Neural cell (in vitro differentiated cells): ENCODE data around the gene LPGAT1. TPM values are rescaled to one million over a fixed set of nuclear protein-coding genes. Genes with fewer than 3 reads are reported as not detected.

Experiments used
- H2AFZ ChIP-seq: fragments of 200-600, 300-800 bp; sonication (generic), shearing (Covaris generic); 2 replicates; pipeline ENCODE4 v1.6.0; 2014; ENCODE audit warnings: low read depth, mild to moderate bottlenecking, antibody characterized with exemption, low read length, moderate library complexity
- H3F3A ChIP-seq: fragments of 200-600 bp; shearing (Covaris generic); 2 replicates; pipeline ENCODE4 v1.6.1; 2016; ENCODE audit warnings: mild to moderate bottlenecking, moderate library complexity, mixed read lengths, antibody characterized with exemption, low read length; ENCODE audit not compliant: insufficient read depth, poor library complexity, severe bottlenecking
- H3K27ac ChIP-seq: fragments of 200-600, 300-800 bp; sonication (generic), shearing (Covaris generic); 2 replicates; pipeline ENCODE4 v1.5.1; 2014; ENCODE audit warnings: mild to moderate bottlenecking, low read length, moderate library complexity
- H3K27me3 ChIP-seq: fragments of 300-800, 200-600 bp; sonication (generic), shearing (Covaris generic); 2 replicates; pipeline ENCODE4 v1.6.0; 2014; ENCODE audit warnings: mild to moderate bottlenecking, low read depth, low read length, moderate library complexity; ENCODE audit not compliant: insufficient read depth
- H3K36me3 ChIP-seq: fragments of 300-800, 200-600 bp; sonication (generic), shearing (Covaris generic); 2 replicates; pipeline ENCODE4 v1.5.1; 2014; ENCODE audit warnings: mild to moderate bottlenecking, antibody characterized with exemption, low read length, moderate library complexity; ENCODE audit not compliant: insufficient read depth
- H3K4me2 ChIP-seq: fragments of 300-800, 200-600 bp; sonication (generic), shearing (Covaris generic); 2 replicates; pipeline ENCODE4 v1.6.0; 2014; ENCODE audit warnings: mild to moderate bottlenecking, low read length
- H3K4me3 ChIP-seq: fragments of 300-800, 200-600 bp; sonication (generic), shearing (Covaris generic); 2 replicates; pipeline ENCODE4 v1.5.1; 2014; ENCODE audit warnings: mild to moderate bottlenecking, low read length, moderate library complexity
- H3K79me2 ChIP-seq: fragments of 200-600 bp; shearing (Covaris generic); replicated peaks from 2 replicates; pipeline ENCODE4 v1.6.0; 2014; ENCODE audit warnings: mild to moderate bottlenecking, low read length, moderate library complexity; ENCODE audit not compliant: insufficient read depth
- H3K9ac ChIP-seq: fragments of 300-800, 200-600 bp; sonication (generic), shearing (Covaris generic); 2 replicates; pipeline ENCODE4 v1.6.1; 2016; ENCODE audit warnings: mild to moderate bottlenecking, low read length, mixed read lengths
- H3K9me2 ChIP-seq: fragments of 200-600 bp; shearing (Covaris generic); 2 replicates; pipeline ENCODE4 v1.6.1; 2016; ENCODE audit warnings: mild to moderate bottlenecking, low read length, mixed read lengths; ENCODE audit not compliant: insufficient read depth
- H3K9me3 ChIP-seq: fragments of 200-600, 300-800 bp; sonication (generic), shearing (Covaris generic); 2 replicates; pipeline ENCODE4 v1.6.1; 2016; ENCODE audit warnings: mild to moderate bottlenecking, mixed run types, low read length, moderate library complexity, mixed read lengths
- H4K20me1 ChIP-seq: fragments of 200-600 bp; shearing (Covaris generic); 2 replicates; pipeline ENCODE4 v1.6.1; 2016; ENCODE audit warnings: mild to moderate bottlenecking, mixed run types; ENCODE audit not compliant: insufficient read depth
- CTCF ChIP-seq: fragments of 450-650 bp; IDR thresholded peaks from 2 replicates; pipeline ENCODE4 v1.5.1; 2014; ENCODE audit warnings: antibody characterized with exemption, mild to moderate bottlenecking, moderate library complexity; ENCODE audit not compliant: poor library complexity, severe bottlenecking
- EP300 ChIP-seq: fragments of 450-650 bp; conservative IDR thresholded peaks from 2 replicates; pipeline ENCODE4 v1.6.1; 2014; ENCODE audit warnings: antibody characterized with exemption, mild to moderate bottlenecking, moderate library complexity; ENCODE audit not compliant: poor library complexity, severe bottlenecking
- EZH2 ChIP-seq: fragments of 200-600, 300-800 bp; shearing (Covaris generic), sonication (generic); IDR thresholded peaks from 2 replicates; pipeline ENCODE4 v1.6.1; 2014; ENCODE audit warnings: antibody characterized with exemption, low read length, borderline replicate concordance, mild to moderate bottlenecking; ENCODE audit not compliant: insufficient read depth, poor library complexity, severe bottlenecking
- MXI1 ChIP-seq: fragments of 450-650 bp; conservative IDR thresholded peaks from 2 replicates; pipeline ENCODE4 v1.6.1; 2014; ENCODE audit warnings: antibody characterized with exemption, mild to moderate bottlenecking; ENCODE audit not compliant: poor library complexity, severe bottlenecking
- POLR2AphosphoS5 ChIP-seq: IDR thresholded peaks from 2 replicates; pipeline ENCODE4 v1.6.1; 2012
- RAD21 ChIP-seq: fragments of 450-650 bp; conservative IDR thresholded peaks from 2 replicates; pipeline ENCODE4 v1.6.1; 2014; ENCODE audit warnings: antibody characterized with exemption, mild to moderate bottlenecking, moderate library complexity
- REST ChIP-seq: IDR thresholded peaks from 2 replicates; pipeline ENCODE4 v1.6.1; 2012; ENCODE audit warnings: borderline replicate concordance
- SMC3 ChIP-seq: fragments of 450-650 bp; conservative IDR thresholded peaks from 2 replicates; pipeline ENCODE4 v1.6.1; 2014; ENCODE audit warnings: antibody characterized with exemption, mild to moderate bottlenecking, moderate library complexity; ENCODE audit not compliant: poor library complexity
- TAF1 ChIP-seq: IDR thresholded peaks from 2 replicates; pipeline ENCODE4 v1.6.1; 2012; ENCODE audit warnings: low read depth
- polyA plus RNA-seq: library from polyadenylated mRNA; depleted of rRNA; stranded (reverse); fragments of >200 nt; gene quantifications from 2 replicates; pipeline ENCODE4 v1.2.3, GENCODE V29; 2014

The LPGAT1 gene
- polyA plus RNA-seq, 1 donor from 2014 or later = 53.1 TPM

GRCh38 chr1:211734791-211735190 lies 95.8 kb downstream of the LPGAT1 start:
- H3K79me2 ChIP-seq = no peaks in the 10 kb centered on the region
- H3K9ac ChIP-seq = no peak overlapping the region
- no peaks in the 10 kb centered on the region for H3F3A ChIP-seq
- no peak overlapping the region for H2AFZ ChIP-seq
- H3K4me2 ChIP-seq = no peak overlapping the region
- no peaks in the 10 kb centered on the region for H3K36me3 ChIP-seq
- no peak overlapping the region for H3K27ac ChIP-seq
- TF ChIP-seq CTCF (no peak), REST (no peak), POLR2AphosphoS5 (no peak), EP300 (no peak), EZH2 (no peak), SMC3 (no peak), TAF1 (no peak), MXI1 (no peak), RAD21 (no peak)
- no peaks in the 10 kb centered on the region for H3K9me3 ChIP-seq
- H4K20me1 ChIP-seq = no peaks in the 10 kb centered on the region
- no peaks in the 10 kb centered on the region for H3K27me3 ChIP-seq
- no peaks in the 10 kb centered on the region for H3K9me2 ChIP-seq
- H3K4me3 ChIP-seq = no peak overlapping the region

- Histone ChIP-seq H3K27ac (no peak overlapping the region), H4K20me1 (no peaks in the 10 kb centered on the region), H3K9me2 (no peaks in the 10 kb centered on the region), H3F3A (no peaks in the 10 kb centered on the region), H3K9me3 (no peaks in the 10 kb centered on the region), H3K36me3 (no peaks in the 10 kb centered on the region), H3K27me3 (no peaks in the 10 kb centered on the region), H3K4me2 (no peak overlapping the region), H3K4me3 (no peak overlapping the region), H3K79me2 (no peaks in the 10 kb centered on the region), H3K9ac (no peak overlapping the region), H2AFZ (no peak overlapping the region)
- TF ChIP-seq SMC3 (no peak), REST (no peak), TAF1 (no peak), MXI1 (no peak), EP300 (no peak), RAD21 (no peak), EZH2 (no peak), CTCF (no peak), POLR2AphosphoS5 (no peak)
Measured at GRCh38 chr1:211734359-211734758, 96.2 kb downstream of the LPGAT1 start.
